Progenitor cell of endocrine pancreas (in vitro differentiated cells): Measurements from ENCODE around the gene DENND1A. TPM values are rescaled to one million over a fixed set of nuclear protein-coding genes. Genes with fewer than 3 reads are reported as not detected.

ENCODE experiments used
- DNase-seq: peaks from one replicate; pipeline ENCODE4 v3.0.0; 2021; ENCODE audit warnings: low spot score; ENCODE audit not compliant: unreplicated experiment
- H3K27ac Mint-ChIP-seq: 2 replicates; pipeline ENCODE4 v1.8.0; 2021; ENCODE audit warnings: mild to moderate bottlenecking, moderate library complexity, mixed read lengths
- H3K27me3 Mint-ChIP-seq: 2 replicates; pipeline ENCODE4 v1.8.0; 2021; ENCODE audit warnings: mixed read lengths
- H3K36me3 Mint-ChIP-seq: 2 replicates; pipeline ENCODE4 v1.8.0; 2022; ENCODE audit warnings: mixed read lengths; ENCODE audit not compliant: insufficient read depth
- H3K4me1 Mint-ChIP-seq: 2 replicates; pipeline ENCODE4 v1.8.0; 2021; ENCODE audit warnings: low read depth, mixed read lengths
- H3K4me3 Mint-ChIP-seq: 2 replicates; pipeline ENCODE4 v1.8.0; 2021; ENCODE audit warnings: low read depth, mild to moderate bottlenecking, moderate library complexity, mixed read lengths
- H3K9me3 Mint-ChIP-seq: 2 replicates; pipeline ENCODE4 v1.8.0; 2021; ENCODE audit warnings: low read depth, mixed read lengths
- total RNA-seq: library from RNA; stranded (reverse); gene quantifications from 2 replicates; pipeline ENCODE4 v1.2.1, GENCODE V29; 2021
- TF ChIP-seq, protein P1 (sequence below): fragments of 200-600 bp; sonication (generic); IDR thresholded peaks from one replicate; pipeline ENCODE4 v1.5.0; 2021; ENCODE audit warnings: antibody characterized with exemption, mild to moderate bottlenecking; ENCODE audit not compliant: unreplicated experiment

The DENND1A gene
- total RNA-seq, 1 donor from 2014 or later = 20.1 TPM

DNA sequence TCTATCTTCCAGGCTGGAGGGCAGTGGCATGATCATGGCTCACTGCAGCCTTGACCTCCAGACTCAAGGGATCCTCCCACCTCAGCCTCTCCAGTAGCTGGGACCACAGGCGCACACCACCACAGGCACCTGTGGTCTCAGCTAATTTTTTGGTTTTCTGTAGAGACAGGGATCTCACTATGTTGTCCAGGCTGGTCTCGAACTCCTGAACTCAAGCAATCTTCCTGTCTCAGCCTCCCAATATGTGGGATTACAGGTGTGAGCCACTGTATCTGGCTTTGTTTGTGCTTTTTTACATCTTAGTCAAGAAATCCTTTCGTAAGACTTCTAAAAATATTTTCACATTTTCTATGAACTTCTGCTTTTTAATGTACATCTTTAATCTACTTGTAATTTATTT, 116.9 kb downstream of the DENND1A start:
- Mint-ChIP-seq H3K9me3 (no peaks in the 10 kb centered on the region), H3K27me3 (no peaks in the 10 kb centered on the region), H3K36me3 (no peaks in the 10 kb centered on the region), H3K27ac (no peak overlapping the region), H3K4me3 (no peak overlapping the region), H3K4me1 (no peaks in the 10 kb centered on the region)
- TF ChIP-seq, protein P1, sequence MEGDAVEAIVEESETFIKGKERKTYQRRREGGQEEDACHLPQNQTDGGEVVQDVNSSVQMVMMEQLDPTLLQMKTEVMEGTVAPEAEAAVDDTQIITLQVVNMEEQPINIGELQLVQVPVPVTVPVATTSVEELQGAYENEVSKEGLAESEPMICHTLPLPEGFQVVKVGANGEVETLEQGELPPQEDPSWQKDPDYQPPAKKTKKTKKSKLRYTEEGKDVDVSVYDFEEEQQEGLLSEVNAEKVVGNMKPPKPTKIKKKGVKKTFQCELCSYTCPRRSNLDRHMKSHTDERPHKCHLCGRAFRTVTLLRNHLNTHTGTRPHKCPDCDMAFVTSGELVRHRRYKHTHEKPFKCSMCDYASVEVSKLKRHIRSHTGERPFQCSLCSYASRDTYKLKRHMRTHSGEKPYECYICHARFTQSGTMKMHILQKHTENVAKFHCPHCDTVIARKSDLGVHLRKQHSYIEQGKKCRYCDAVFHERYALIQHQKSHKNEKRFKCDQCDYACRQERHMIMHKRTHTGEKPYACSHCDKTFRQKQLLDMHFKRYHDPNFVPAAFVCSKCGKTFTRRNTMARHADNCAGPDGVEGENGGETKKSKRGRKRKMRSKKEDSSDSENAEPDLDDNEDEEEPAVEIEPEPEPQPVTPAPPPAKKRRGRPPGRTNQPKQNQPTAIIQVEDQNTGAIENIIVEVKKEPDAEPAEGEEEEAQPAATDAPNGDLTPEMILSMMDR = no peak
- DNase-seq = no peak

DNA sequence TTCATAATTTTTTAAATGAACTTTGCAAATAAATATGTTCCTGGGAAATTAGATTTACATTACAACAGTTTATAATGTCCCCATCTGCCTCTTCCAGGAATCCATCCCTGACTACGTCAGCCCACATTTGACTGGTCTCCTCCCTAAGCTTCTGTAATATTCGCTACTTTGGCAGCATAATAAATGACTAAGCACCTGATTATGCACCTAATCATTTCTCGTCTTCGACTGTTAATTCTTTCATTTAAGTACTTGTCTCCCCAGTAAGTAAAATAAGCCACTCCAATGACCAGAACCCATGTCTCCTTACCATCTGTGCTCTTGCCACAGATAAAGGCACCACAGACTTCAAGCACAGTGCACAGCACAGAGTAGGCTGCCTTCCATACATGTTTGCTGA, 122.7 kb downstream of the DENND1A start:
- Mint-ChIP-seq H3K4me1 (no peaks in the 10 kb centered on the region), H3K4me3 (no peak overlapping the region), H3K27ac (no peak overlapping the region), H3K27me3 (no peaks in the 10 kb centered on the region), H3K36me3 (no peaks in the 10 kb centered on the region), H3K9me3 (no peaks in the 10 kb centered on the region)
- DNase-seq = no peak
- TF ChIP-seq, protein P1 = no peak

DNA sequence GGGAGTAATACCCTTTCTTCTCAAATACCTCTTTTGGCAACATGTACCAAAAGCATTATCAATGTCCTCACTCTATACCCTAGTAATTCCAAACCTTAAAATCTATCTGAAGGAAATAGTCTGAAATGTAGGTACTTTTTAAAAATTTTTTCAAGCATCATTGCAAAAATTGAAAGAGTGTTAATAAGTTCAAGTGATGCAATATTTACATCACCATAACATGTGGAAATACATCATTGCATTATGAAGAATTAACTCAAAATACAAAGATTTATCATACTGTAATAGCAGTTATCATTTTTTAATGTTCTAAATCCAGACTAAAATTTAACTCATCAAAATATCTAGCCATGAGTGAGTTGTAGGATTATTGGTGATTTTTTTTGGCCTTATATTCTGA, 123.1 kb downstream of the DENND1A start:
- TF ChIP-seq, protein P1 = no peak
- no peak for DNase-seq
- no peaks in the 10 kb centered on the region for H3K9me3 Mint-ChIP-seq
- no peak overlapping the region for H3K4me3 Mint-ChIP-seq
- no peaks in the 10 kb centered on the region for H3K27me3 Mint-ChIP-seq
- no peak overlapping the region for H3K27ac Mint-ChIP-seq
- no peaks in the 10 kb centered on the region for H3K4me1 Mint-ChIP-seq
- no peaks in the 10 kb centered on the region for H3K36me3 Mint-ChIP-seq

DNA sequence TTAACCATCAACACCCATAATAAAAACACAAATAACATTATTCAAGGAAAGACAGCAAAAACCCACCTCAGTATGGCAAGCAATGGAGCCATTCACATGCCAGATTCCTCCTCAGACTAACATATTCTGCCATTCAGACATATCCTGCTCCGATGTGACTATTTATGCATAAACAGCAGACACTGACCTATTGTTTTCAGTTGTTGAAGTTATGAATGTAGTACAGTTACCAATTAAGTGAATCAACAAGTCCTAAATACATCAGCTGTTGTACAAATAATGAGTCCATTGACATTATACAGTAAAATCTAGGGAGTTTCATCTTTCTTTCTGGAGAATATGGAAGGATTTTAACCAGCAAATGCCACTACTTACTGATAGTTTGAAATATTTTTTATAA, 131.7 kb downstream of the DENND1A start:
- Mint-ChIP-seq H3K4me3 (no peak overlapping the region), H3K4me1 (no peaks in the 10 kb centered on the region), H3K27me3 (no peaks in the 10 kb centered on the region), H3K36me3 (no peaks in the 10 kb centered on the region), H3K27ac (no peak overlapping the region), H3K9me3 (no peaks in the 10 kb centered on the region)
- TF ChIP-seq, protein P1 = no peak
- no peak for DNase-seq

DNA sequence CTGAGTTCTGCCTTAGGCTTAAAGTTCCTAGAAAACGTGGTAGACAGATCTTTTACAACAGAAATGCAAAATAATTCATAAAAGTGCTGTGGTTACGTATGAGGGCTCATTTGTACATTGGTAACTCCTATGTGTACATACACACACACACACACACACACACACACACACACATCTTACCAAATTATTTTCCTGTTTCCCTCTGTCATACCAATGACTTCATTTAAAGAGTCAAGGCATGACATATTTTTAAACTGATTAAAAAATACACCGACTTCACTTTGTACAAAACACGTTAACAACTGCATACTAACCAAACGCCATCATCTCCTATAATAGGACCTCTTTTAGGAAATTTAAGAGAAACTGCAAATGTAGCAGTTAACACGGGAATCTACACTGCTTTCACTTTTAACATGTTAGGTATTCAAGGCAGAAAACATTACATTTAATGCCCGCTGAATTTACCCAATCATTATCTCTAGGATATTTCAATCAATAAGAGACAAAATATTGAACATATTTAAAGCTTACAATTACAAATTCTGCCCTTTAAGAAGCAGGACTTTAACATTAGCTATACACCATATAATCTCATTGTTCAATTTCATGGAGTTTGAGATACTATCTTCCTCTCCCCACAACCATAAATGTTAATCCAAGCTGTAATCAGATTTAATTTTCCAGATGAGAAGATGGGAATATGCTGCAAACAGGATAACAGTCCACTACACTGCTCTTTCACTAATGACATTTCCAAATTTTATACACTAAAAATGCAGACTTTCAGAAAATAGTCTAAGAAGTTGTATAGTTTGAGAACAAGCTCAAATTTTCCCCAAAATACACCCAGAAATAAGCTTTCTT, 133.1 kb downstream of the DENND1A start:
- H3K27ac Mint-ChIP-seq = no peak overlapping the region

More for the DNA sequence above, 133.1 kb downstream of the DENND1A start:
- Mint-ChIP-seq H3K4me3 (no peak overlapping the region), H3K36me3 (no peaks in the 10 kb centered on the region), H3K27me3 (no peaks in the 10 kb centered on the region), H3K4me1 (no peaks in the 10 kb centered on the region), H3K9me3 (no peaks in the 10 kb centered on the region)
- no peak for DNase-seq
- TF ChIP-seq, protein P1 = no peak
